ENCODE results near the gene COQ10B. TPM values are rescaled to one million over a fixed set of nuclear protein-coding genes. Genes with fewer than 3 reads are reported as not detected.

The COQ10B gene
- total and polyA plus RNA-seq, 2 of the 4 experiments (the other 2 are of a cell fraction), result 9.5 to 28.7 TPM

GRCh38 chr2:197472166-197472565, 18.8 kb downstream of the COQ10B start:
- H3K23ac ChIP-seq (ENCODE audit: low read depth, low read length), result no peak overlapping the region
- ATAC-seq (ENCODE audit: low read depth), result no peak
- no peak overlapping the region for H3K9ac ChIP-seq (ENCODE audit: low read depth, low read length)
- CTCF ChIA-PET, result no interaction called here
- BruUV-seq (replicated peaks), result no TSS peak
- H4K5ac ChIP-seq (ENCODE audit: low read depth, low read length), result no peak overlapping the region
- WGBS, 2 experiments (ENCODE audit: extremely low coverage in 2 of 2, insufficient read length in 1 of 2), result no CpG with 5 or more reads among the region's 5 CpGs
- H3K4me1 ChIP-seq (ENCODE audit: control insufficient read depth, insufficient read depth, low read length), result no peaks in the 10 kb centered on the region
- no peak overlapping the region for H3K18ac ChIP-seq (ENCODE audit: low read depth, low read length)
- peaks cover 5 to 17% of the 10 kb centered on the region in 2 experiments; a peak in 2 of 4 replicates for H3K79me1 ChIP-seq (ENCODE audit: low read depth in 1 of 2, low read length in 2 of 2)
- no peaks in the 10 kb centered on the region for H3K9me3 ChIP-seq (ENCODE audit: control insufficient read depth, insufficient read depth, low read length)
- no peak overlapping the region for H3K27ac ChIP-seq (ENCODE audit: insufficient read depth, low read length)
- H3K4ac ChIP-seq (ENCODE audit: low read depth, low read length), result no peak overlapping the region
- H2BK15ac ChIP-seq (ENCODE audit: low read depth, low read length), result no peak overlapping the region
- POLR2A ChIA-PET (ENCODE audit: unreplicated experiment), result no interaction called here
- no peak overlapping the region for H3K14ac ChIP-seq (replicated peaks; ENCODE audit: low read depth, low read length)
- no peak overlapping the region for H3K4me2 ChIP-seq (ENCODE audit: low read depth, low read length)
- H2BK20ac ChIP-seq (ENCODE audit: low read depth, low read length), result no peak overlapping the region
- H2BK5ac ChIP-seq (ENCODE audit: low read depth, low read length, poor library complexity, severe bottlenecking), result no peak overlapping the region
- intact Hi-C loops (cut with micrococcal nuclease) (loop anchor here (5.0 kb wide), 1 partner anchor 70 kb away; no protein-coding TSS in a partner anchor), dilution Hi-C loops (cut with HindIII; ENCODE audit: low sequenced_read_pairs, unreplicated experiment) (no loop called here), in situ Hi-C loops (cut with MboI; ENCODE audit: low sequenced_read_pairs) (no loop called here)
- H3K4me3 ChIP-seq (ENCODE audit: insufficient read depth, low read depth, low read length), result no peak overlapping the region
- no peaks in the 10 kb centered on the region for H3K27me3 ChIP-seq (ENCODE audit: control insufficient read depth, insufficient read depth, low read length)
- no peaks in the 10 kb centered on the region for H3K9me1 ChIP-seq (ENCODE audit: insufficient read depth, low read length)
- no peak for DNase-seq
- no peak for TF ChIP-seq MAZ (IDR thresholded peaks at IDR 0.05; ENCODE audit: borderline replicate concordance, low read depth, low read length)
- no peak for TF ChIP-seq USF2 (IDR thresholded peaks at IDR 0.05; ENCODE audit: low read depth, low read length)
- TF ChIP-seq RCOR1 (IDR thresholded peaks at IDR 0.05; ENCODE audit: insufficient replicate concordance, low read length), result no peak
- no peak for TF ChIP-seq CTCF (conservative IDR thresholded peaks at IDR 0.05; ENCODE audit: low read depth, low read length)
- no peak for TF ChIP-seq BHLHE40 (IDR thresholded peaks at IDR 0.05; ENCODE audit: low read depth, low read length)
- no peak for TF ChIP-seq FOS (IDR thresholded peaks at IDR 0.05; ENCODE audit: low read depth, low read length)
- no peak for TF ChIP-seq MXI1 (IDR thresholded peaks at IDR 0.05; ENCODE audit: borderline replicate concordance, low read depth, low read length)
- no peak for TF ChIP-seq RFX5 (IDR thresholded peaks at IDR 0.05; ENCODE audit: low read depth, low read length)
- no peak for TF ChIP-seq RAD21 (IDR thresholded peaks at IDR 0.05; ENCODE audit: low read length)
- no peak for TF ChIP-seq MAFK (IDR thresholded peaks at IDR 0.05; ENCODE audit: low read depth, low read length)
- no peak for TF ChIP-seq CHD1 (IDR thresholded peaks at IDR 0.05; ENCODE audit: low read depth, low read length)
- no peak overlapping the region for H2AK5ac ChIP-seq (ENCODE audit: low read depth, low read length)
- H3K56ac ChIP-seq (ENCODE audit: extremely low read depth, insufficient read depth, low read length), result no peak overlapping the region
- no peak overlapping the region for H2AFZ ChIP-seq (replicated peaks; ENCODE audit: low read length, poor library complexity)
- H4K20me1 ChIP-seq (ENCODE audit: insufficient read depth, low read length), result no peaks in the 10 kb centered on the region
- no peak overlapping the region for H4K8ac ChIP-seq (ENCODE audit: low read depth in 2 of 2, low read length in 2 of 2)
- peaks cover 45% of the 10 kb centered on the region for H3K36me3 ChIP-seq (ENCODE audit: control insufficient read depth, insufficient read depth, low read length)
- no peak overlapping the region for H2BK120ac ChIP-seq (ENCODE audit: low read depth, low read length)
- H4K91ac ChIP-seq (ENCODE audit: insufficient read depth, low read depth, low read length), result no peak overlapping the region
- no peak overlapping the region for H2AK9ac ChIP-seq (replicated peaks; ENCODE audit: low read depth, low read length, poor library complexity)

All from IMR-90 (cell line).